T47D (cell line): ENCODE data around the gene SRRT.
"Not testable (repeated sequence)": the region's sequence is repeated elsewhere in the genome, so short reads cannot be mapped to it uniquely, and the experiment has no call there.

Experiments
- DNase-seq, 2 experiments: peaks; one replicate each; pipeline versions ENCODE4 v3.0.0 to v3.0.0-alpha.2; 2011 to 2012; ENCODE audit warnings: low read depth in 1 of 2, low spot score in 1 of 2
- JUND ChIP-seq: IDR thresholded peaks from 2 replicates; pipeline ENCODE4 v1.6.1; 2012; ENCODE audit warnings: low read depth
- in situ Hi-C: cut with HindIII; loops from 2 replicates; pipeline ENCODE4 v1.10.0; 2016; ENCODE audit warnings: low sequenced_read_pairs, low pct_unique_long_range_greater_than_20kb

Gene SRRT

DNA sequence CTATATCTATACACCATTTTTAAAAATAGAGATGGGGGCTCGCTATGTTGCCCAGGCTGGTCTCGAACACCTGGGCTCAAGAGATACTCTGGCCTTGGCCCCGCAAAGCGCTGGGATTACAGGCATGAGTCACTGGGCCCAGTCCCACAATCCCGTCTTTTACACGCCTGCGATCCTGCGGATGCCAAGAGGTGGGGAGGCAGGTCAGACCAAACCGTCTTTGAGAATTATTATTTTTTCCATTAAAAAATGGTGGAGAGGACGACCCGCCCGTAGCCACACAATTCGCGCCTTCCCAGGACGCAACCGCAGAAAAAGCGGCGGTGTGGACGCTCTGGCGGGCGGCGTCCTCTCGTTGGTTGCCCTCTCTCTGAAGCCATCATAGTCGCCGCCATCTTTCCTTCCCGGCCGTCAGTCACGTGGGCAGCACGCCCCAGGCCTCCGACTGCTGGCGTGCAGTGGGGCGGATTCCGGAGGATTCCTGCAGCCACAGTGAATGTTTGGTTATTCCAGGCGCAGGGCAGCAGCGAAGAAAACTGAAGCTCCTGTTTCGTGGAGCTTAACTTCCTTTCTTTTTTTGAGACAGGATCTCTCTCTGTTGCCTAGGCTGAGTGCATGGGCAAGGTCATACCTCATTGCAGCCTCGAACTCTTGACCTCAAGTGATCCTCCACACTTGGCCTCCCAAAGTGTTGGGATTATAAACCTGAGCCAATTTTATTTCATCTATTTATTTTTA, 37.6 kb upstream of the SRRT start:
- DNase-seq: peak; percentile 55 to 88
- no peak for TF ChIP-seq JUND
- in situ Hi-C loops: no loop called here

DNA sequence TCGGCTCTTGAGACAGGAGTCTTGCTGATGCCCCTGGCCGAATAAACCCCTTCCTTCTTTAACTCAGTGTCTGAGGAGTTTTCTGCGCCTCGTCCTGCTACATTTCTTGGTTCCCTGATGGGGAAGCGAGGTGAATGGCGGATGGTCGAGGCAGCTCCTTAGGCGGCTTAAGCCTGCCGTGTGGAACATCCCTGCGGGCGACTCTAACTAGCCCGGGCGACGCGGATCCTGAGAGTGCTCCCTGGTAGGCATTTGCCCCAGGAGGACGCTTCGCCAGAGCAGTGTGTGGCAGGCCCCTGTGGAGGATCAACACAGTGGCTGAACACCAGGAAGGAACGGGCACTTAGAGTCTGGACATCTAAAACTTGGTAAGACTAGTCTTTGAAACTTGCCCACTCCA, 35.5 kb upstream of the SRRT start:
- DNase-seq: no peak
- no peak for TF ChIP-seq JUND
- in situ Hi-C loops: no loop called here

DNA sequence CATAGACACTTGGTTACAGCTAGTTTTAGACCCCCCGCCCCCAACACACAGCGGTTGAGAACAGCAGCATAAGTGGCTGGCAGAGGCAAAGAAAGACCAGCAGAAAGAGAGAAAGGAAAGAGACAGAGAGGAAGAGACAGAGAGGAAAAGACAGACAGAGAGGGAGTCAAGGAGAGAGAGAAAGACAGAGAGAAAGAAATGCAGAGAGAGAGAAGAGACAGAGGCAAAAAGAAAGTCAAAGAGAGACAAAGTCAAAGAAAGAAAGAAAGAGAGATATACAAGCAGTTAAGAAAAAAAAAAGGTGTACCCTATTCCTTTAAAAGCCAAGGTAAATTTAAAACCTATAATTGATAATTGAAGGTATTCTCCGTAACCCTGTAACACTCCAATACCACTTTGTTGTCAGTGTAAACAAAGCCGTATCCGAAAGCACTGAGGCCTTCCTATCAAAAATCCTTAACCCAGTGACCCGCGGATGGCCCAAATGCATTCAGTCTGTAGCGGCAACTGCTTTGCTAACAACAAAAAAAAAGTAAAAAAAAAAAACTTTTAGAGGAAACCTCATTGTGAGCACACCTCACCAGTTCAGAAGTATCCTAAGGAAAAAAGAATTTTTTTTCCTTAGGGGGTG, 34.3 kb upstream of the SRRT start:
- no peak for DNase-seq
- no peak for TF ChIP-seq JUND
- in situ Hi-C loops: no loop called here

- DNase-seq: no peak
- in situ Hi-C loops: no loop called here
- no peak for TF ChIP-seq JUND
Measured at GRCh38 chr7:100847360-100847759, 27.5 kb upstream of the SRRT start.

DNA sequence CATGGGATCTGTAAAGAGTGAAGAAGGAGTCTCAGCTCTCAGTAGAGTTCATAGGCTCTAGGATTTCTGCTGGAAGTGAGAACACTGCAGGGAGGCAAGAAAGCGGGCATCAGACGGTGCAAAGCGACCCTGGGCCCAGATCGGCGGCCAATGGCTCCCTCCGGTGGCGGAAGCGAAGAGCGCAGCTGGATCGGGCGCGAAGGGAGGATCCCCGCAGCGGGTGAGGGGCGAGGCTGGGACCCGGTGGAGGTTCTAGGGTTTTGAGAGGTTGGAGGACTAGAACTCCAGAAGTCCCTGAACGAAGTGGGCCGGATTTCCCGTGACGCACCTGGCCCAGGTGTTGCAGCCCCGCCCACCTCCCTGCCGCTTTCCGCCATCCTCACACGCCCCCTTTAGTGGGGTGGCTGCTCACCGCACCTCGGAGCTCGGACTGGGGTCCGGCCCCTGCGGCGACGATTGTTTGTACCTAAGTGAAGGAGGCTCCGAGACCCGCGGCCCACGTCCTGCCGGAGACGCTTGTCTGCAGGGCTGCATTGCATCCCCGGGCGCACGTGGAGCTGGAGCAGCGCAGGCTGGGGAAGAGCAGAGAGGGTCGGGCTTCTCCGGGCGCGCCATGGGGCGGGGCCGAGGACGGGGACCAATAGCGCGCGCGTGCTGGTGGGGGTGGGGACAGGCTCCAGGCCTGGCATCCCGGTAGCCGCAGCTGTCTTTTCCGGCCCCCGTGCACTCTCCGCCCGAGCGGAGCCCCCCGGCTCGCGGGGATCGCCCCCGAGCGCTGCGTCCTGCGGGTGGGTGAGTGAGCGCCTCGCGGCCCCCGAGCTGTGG, 22.6 kb upstream of the SRRT start, which contains the start of gene SLC12A9:
Gene SLC12A9, plus strand, starts transcription at position 666 of the 825 bp plus-strand sequence. CDS start 1,485 bp downstream, outside the sequence.
- TF ChIP-seq JUND: no peak
- in situ Hi-C loops: no loop called here
- peak; percentile 87 to 93 for DNase-seq

GRCh38 chr7:100854146-100854895, 20.6 kb upstream of the SRRT start:
- no peak for DNase-seq
- in situ Hi-C loops: no loop called here
- no peak for TF ChIP-seq JUND

DNA sequence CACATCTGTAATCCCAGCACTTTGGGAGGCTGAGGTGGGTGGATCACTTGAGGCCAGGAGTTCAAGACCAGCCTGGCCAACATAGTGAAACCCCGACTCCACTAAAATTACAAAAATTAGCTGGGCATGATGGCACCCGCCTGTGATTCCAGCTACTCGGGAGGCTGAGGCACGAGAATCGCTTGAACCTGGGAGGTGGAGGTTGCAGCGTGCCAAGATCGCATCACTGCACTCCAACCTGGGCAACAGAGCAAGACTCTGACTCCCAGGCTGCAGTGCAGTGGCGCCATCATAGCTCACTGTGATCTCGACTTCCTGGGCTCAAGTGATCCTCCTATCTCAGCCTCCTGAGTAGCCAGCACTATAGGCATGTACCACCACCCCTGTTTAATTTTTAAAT, 20.0 kb upstream of the SRRT start:
- in situ Hi-C loops: not testable (repeated sequence)

GRCh38 chr7:100855515-100855914, 19.4 kb upstream of the SRRT start:
- no peak for DNase-seq
- no peak for TF ChIP-seq JUND
- in situ Hi-C loops: no loop called here

More for the DNA sequence above, 20.0 kb upstream of the SRRT start:
- not testable (repeated sequence) for DNase-seq

DNA sequence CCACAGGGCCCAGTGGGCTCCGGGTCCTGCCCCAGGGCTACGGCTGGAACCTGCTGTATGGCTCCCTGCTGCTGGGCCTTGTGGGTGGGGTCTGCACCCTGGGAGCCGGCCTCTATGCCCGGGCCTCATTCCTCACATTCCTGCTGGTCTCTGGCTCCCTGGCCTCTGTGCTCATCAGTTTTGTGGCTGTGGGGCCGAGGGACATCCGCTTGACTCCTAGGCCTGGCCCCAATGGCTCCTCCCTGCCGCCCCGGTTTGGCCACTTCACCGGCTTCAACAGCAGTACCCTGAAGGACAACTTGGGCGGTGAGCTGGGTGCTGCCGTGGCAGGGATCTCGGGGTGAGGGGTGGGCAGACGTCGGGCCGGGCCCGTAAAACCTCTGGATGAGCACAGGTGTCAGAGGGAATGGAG, 18.0 kb upstream of the SRRT start:
- in situ Hi-C loops: no loop called here
- TF ChIP-seq JUND: no peak
- DNase-seq: no peak

GRCh38 chr7:100859856-100860255, 15.0 kb upstream of the SRRT start:
- in situ Hi-C loops: no loop called here

DNA sequence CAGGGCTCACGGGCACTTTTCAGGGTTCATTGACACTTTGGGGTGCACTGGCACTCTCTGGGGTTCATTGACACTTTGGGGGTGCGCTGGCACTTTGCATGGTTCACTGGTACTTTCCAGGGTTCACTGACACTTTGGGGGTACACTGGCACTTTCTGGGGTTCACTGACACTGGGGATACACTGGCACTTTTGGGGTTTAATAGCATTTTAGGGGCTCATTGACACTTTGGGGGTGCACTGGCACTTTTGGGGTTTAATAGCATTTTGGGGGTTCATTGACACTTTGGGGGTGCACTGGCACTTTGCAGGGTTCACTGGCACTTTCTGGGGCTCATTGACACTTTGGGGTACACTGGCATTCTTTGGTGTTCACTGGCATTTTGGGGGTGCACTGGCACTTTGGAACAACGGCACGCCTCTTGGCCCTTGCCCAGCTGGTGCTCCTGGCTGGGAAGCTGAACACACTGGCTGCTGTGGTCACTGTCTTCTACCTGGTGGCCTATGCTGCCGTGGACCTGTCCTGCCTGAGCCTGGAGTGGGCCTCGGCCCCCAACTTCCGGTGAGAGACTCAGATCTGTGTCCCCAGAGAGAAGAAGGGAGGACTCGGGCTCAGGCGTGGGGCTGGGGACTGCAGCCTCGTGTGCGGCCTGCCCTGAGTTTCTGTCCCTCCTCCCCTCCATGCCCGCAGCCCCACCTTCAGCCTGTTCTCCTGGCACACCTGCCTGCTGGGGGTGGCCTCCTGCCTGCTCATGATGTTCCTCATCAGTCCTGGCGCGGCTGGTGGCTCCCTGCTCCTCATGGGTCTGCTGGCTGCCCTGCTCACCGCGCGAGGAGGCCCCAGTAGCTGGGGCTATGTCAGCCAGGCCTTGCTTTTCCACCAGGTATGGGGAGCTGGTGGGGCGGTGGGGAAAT, 13.9 kb upstream of the SRRT start:
- DNase-seq: no peak
- in situ Hi-C loops: no loop called here
- TF ChIP-seq JUND: no peak

More at GRCh38 chr7:100859856-100860255, 15.0 kb upstream of the SRRT start:
- no peak for TF ChIP-seq JUND
- DNase-seq: no peak
